Melanocyte of skin (primary cell): ENCODE results near the gene U2AF1L4. TPM values are rescaled to one million over a fixed set of nuclear protein-coding genes. Genes with fewer than 3 reads are reported as not detected.

ENCODE experiments used
- total RNA-seq, 2 donors: library from RNA; depleted of rRNA; stranded (reverse); fragments of >200 nt; gene quantifications; 2 replicates each; pipeline ENCODE4 v1.2.3, GENCODE V29; 2012

U2AF1L4 gene, protein sequence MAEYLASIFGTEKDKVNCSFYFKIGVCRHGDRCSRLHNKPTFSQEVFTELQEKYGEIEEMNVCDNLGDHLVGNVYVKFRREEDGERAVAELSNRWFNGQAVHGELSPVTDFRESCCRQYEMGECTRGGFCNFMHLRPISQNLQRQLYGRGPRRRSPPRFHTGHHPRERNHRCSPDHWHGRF
- total RNA-seq, result 1 to 10 TPM; 2.8 to 6.0 TPM

DNA sequence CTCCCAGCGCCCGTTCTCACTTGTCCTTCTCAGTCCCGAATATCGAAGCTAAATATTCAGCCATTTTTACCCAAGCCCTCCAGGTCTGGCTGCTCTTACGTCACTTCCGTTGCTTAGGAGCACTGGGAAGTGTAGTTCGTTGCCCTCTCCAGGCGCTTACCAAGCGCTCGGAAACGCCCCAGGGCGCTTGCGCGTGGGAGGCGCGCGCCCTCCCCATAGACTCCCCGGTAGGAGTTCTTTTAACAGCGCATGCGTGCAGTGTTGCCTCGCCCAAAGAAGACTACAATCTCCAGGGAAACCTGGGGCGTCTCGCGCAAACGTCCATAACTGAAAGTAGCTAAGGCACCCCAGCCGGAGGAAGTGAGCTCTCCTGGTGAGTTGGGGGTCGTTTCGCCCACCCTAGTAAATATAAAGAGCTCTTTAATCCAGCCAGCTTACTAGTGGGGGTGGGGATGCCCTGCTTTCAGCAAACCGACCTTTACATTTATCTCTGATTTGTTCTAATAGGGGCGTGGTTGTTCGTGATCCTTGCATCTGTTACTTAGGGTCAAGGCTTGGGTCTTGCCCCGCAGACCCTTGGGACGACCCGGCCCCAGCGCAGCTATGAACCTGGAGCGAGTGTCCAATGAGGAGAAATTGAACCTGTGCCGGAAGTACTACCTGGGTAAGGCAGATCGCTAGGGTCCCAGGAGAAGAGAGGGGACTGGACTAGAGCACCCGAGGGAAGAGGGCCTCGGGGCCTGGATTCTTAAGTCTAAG, at the start of gene U2AF1L4, which contains the start of gene PSENEN:
Gene U2AF1L4, minus strand, starts transcription at position 91 of the 759 bp plus-strand sequence. Its CDS starts 27 bp downstream, at position 64.
Gene PSENEN, plus strand, starts transcription at position 324 of the 759 bp plus-strand sequence. Its CDS starts 280 bp downstream, at position 604.

DNA sequence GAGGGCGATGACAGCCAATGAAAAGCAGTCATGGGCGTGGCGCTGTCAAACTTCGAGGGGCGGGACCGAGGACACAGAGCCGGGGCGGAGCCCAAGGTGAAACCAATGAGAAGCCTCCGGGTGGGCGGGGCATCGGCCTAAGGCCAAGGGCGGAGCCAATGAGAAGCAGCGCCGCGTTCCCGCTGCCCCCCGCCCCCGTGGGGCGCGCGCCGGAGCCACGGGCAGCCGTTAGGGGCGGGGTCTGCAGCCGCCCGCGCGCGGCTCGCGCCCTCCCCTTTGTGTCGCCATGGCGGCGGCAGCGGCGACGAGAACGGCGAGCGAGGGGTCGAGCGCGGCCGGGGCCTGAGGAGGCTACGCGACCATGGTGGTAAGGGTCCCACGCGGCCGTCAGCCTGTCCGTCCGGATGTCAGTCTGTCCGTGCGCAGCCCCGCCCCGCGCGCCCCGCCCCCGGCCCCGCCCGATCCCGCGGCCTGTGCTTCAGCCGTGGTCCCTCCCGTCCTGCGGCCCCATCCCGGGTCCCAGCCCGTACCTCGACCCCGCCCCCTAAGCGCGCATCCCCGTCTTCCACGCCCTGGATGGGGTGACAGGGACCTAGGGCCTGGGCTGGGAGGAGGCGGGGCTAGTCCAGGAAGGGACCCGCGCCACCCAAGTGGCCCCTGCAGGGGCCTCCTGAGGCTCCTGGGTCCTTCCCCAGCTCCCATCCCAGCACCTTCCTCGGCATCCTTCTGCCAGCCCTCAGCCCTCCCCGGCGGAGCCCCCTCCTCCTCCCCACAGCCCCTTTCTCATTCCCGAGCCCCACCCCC, 30.3 kb upstream of the U2AF1L4 start, which contains the start of gene ARHGAP33:
Gene ARHGAP33, plus strand, starts transcription at position 267 of the 804 bp plus-strand sequence. Its CDS starts 95 bp downstream, at position 362.

DNA sequence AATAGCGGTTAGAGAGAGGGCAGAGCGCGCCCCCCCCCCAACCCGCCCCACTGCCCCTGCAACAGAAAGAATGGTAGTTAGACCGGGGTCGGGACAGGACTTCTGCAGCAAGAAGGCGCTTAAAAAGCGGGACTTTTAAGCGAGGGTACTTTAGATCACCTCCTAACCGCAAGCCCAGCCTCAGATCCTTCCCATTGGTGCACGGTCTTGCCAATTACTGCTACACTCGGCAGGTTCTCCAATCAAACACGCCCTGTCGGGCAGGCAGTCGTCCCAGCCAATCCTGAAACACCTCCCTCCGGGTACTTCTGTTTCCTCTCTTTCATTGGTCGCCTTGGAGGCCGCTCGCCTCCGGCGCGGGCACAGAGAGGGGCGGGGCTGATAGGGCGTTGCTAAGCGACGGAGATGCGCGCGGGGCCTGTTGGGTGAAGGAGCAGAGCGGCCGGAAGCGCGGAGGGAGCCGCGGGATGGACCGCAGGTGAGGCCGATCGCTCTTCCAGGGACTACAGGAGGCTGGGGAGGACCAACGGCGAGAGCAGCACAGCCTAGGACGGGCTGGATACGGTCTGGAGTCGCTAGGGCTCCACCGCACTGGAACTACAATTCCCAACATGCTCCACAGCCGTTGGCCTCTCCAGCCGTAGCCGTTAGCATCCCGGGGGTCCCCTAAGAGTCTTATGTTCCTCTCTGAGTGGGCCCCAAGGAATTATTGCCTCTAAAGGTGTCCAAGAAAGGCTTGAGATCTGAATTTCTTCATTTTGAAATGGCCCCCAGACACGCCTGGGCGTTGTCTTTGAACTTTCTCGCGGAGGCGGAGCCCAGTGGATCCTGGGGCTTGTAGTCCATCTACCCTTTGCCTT, 12.8 kb upstream of the U2AF1L4 start, which contains the start of gene PROSER3:
Gene PROSER3, plus strand, starts transcription at position 428 of the 860 bp plus-strand sequence. Its CDS starts 40 bp downstream, at position 468.

DNA sequence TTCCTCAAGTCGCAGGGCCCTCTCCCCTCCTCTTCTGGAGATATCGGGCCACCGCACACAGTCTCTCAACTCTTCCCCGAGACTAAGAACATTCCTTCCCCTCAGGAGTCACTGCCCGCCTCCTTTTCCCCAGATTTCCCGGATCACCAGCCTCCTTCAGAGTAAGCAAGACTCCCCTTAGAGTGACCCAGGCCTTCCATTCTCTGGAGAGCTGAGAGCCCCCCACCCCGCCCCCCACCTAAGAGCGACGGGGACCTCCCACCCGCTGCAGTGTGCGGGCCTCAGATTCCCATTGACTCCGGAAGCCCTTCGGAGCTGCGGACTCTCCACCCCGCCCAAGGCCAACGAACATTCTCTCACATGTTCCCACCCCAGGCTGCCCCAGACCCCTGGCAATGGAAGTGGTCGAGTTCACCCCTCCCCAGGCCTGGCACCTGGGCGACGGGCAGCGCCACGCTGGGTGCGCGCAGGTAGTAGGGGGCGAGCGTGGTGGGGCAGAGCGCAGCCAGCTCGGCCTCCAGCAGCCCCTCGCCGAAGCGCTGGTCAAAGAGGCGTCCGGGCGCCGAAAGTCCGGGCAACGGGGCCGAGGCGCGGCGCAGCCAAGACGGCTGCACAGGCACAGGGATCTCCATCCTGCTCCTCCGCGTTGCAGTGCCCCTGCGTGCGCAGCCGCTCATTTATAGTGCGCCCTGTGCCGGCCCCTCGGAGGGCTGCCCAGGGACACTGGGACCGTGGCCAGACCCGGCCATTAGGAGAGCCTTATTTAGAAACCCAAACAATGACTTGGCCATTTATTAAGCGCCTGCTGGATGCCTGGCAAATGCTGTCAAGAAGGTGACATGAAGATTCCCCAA, 11.4 kb upstream of the U2AF1L4 start, which contains the start of gene HSPB6:
Gene HSPB6, minus strand, starts transcription at position 653 of the 854 bp plus-strand sequence. Its CDS starts 21 bp downstream, at position 632.

DNA sequence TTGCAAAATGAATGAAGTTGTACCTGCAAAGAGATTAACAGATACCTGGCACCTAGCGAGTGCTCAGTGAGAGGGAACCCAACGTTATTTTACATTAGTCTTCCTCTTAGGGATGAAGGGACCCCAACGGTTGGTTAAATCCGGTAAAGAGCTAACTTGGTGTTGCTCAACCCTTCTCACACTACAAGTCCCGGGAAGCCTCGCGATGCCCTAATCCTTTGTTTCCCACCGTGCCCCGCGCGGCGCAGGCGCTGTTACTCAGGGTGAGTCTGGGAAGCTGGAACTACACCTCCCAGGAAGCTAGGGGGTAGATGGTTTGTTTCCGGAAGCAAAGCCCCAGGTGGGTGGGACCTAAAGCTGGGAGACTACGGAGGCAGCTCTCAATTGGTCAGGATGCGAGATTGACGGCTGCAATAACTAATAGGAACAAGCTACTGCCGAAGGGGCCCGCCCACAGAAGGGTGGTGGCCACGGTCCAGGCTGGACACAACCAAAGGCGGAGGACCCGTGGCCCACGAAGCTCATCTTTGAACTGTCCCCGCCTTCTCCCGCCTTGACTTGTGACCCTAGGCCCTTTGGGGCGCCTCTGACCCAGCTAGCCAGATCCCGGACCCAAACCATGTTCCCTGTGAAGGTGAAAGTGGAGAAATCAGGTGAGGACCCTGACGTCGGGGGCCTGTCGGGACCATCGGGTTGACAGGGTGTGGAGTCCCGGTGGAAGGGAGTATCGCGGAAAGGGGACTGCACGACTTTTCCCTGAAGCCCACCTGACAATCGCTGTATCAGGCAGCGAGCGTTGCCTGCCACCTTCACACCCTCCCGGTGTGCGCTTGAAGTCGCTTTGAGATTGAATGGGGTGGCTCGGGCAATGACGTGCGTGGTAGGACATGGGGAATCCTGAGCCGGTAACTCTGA, 3.1 kb upstream of the U2AF1L4 start, which contains the start of gene LIN37:
Gene LIN37, plus strand, starts transcription at position 471 of the 915 bp plus-strand sequence. Its CDS starts 149 bp downstream, at position 620.

DNA sequence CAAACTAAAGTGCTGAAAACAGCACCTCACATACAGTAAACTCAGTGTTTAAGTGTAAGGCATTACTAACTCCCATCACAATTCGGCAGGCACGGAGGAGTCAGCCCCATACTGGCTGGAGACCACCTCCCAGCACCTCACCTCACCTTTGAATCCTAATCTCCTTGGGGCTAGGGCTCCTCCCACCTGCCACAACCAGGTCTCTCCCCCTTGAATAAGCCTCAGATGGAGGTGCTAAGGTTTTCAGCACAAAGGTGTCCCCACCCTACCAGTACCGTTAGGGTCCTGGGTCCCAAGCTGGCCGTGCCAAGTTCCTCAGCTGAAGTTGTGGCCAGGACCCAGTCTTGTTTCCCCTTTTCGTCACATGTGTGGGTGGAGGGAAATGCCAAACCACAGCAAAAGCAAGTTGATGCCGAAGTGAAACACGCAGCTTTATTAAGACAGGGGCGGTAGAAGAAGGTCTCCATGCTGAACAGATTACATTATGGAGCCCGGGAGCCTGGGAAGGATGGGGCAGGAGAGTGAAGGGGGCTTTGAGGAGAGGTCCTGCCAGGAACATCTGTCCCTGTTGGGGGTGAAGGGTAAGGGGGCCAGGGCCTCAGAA, 3.0 kb downstream of the U2AF1L4 start, which contains the start of gene IGFLR1:
Gene IGFLR1, minus strand, starts transcription at position 332 of the 604 bp plus-strand sequence. CDS start 1,272 bp downstream, outside the sequence.

DNA sequence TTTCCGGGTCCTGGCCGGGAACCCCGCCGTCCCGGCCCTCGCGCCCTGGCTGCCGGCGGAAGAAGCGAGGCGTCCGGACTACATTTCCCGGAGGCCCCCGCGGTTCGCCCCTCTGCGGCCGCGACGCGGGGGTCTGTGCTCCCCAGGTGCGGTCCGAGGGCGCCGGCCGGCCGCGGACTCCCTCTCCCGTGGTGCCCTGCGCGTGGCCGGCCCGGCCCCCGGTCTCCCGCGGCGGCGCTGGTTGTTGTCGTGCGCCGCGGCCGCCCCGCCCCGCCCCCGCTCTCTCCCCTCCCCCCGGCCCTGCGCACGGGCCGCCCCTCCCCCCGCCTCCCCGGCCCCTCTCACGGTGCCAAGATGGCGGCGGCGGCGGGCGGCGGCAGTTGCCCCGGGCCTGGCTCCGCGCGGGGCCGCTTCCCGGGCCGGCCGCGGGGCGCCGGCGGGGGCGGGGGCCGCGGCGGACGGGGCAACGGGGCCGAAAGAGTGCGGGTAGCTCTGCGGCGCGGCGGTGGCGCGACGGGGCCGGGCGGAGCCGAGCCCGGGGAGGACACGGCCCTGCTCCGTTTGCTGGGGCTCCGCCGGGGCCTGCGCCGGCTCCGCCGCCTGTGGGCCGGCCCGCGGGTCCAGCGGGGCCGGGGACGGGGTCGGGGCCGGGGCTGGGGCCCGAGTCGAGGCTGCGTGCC, 27.4 kb downstream of the U2AF1L4 start, which contains the start of gene KMT2B:
Gene KMT2B, plus strand, starts transcription at position 339 of the 680 bp plus-strand sequence. Its CDS starts 16 bp downstream, at position 355.

DNA sequence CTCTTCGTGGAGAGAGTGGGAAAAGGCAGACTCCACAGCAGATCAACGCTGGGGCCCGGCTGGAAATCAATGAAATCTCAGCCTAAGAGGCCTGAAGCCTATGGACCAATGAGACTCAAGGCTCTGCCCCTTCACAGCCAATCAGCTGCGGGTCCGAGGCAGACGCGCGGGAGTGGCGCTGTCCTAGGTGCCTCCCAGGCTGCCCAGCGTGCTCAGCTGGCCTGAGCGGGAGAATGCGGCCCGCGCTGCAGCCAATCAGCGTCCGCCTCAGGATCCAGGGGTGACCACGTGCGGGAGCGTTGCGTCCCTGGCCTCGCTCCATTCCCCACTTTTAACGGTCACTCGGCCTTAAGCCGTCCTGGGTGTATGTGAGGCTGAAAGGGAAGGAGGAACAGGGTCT, 41.0 kb downstream of the U2AF1L4 start, which contains the start of gene ZBTB32:
Gene ZBTB32, plus strand, starts transcription at position 341 of the 400 bp plus-strand sequence. CDS start 10,069 bp downstream, outside the sequence.

Other genes with a start within 250 kb of the U2AF1L4 start
- 1 to 10 TPM; 2.0 to 6.2 TPM for gene DMKN, start 231.8 kb downstream of the U2AF1L4 start, total RNA-seq
- gene SBSN, start 217.1 kb downstream of the U2AF1L4 start, total RNA-seq, result under 1 TPM in 1 of 2 donors, not detected in 1; under 0.01 TPM
- 10 to 100 TPM in 1 of 2 donors, 1 to 10 TPM in 1; 5.9 to 10.3 TPM for gene GAPDHS, start 212.0 kb downstream of the U2AF1L4 start, total RNA-seq
- gene TMEM147, start 199.8 kb downstream of the U2AF1L4 start, total RNA-seq, result 100 to 1,000 TPM; 118 to 126 TPM
- not detected for gene ATP4A, start 181.8 kb downstream of the U2AF1L4 start, total RNA-seq
- gene PMIS2, start 159.2 kb downstream of the U2AF1L4 start, total RNA-seq, result not detected
- 10 to 100 TPM in 1 of 2 donors, 1 to 10 TPM in 1; 6.5 to 11.3 TPM for gene HAUS5, start 132.7 kb downstream of the U2AF1L4 start, total RNA-seq
- 10 to 100 TPM; 58.5 to 63.6 TPM for gene RBM42, start 116.4 kb downstream of the U2AF1L4 start, total RNA-seq
- gene ETV2, start 103.7 kb downstream of the U2AF1L4 start, total RNA-seq, result under 1 TPM in 1 of 2 donors, not detected in 1; 0.33 TPM
- gene COX6B1, start 97.1 kb downstream of the U2AF1L4 start, total RNA-seq, result 100 to 1,000 TPM; 272 to 275 TPM
- not detected for gene UPK1A, start 78.9 kb downstream of the U2AF1L4 start, total RNA-seq
- not detected for gene ZBTB32, start 40.9 kb downstream of the U2AF1L4 start, total RNA-seq
- gene KMT2B, start 27.4 kb downstream of the U2AF1L4 start, total RNA-seq, result 1 to 10 TPM; 7.6 to 8.3 TPM
- 1 to 10 TPM in 1 of 2 donors, under 1 TPM in 1; 0.69 to 3.3 TPM for gene IGFLR1, start 3.0 kb downstream of the U2AF1L4 start, total RNA-seq
- 10 to 100 TPM; 14.8 to 19.3 TPM for gene PSENEN, start 233 bp upstream of the U2AF1L4 start, total RNA-seq
- 10 to 100 TPM; 11.0 to 13.1 TPM for gene LIN37, start 3.2 kb upstream of the U2AF1L4 start, total RNA-seq
- 1 to 10 TPM in 1 of 2 donors, under 1 TPM in 1; 0.67 to 1.7 TPM for gene HSPB6, start 11.6 kb upstream of the U2AF1L4 start, total RNA-seq
- gene PROSER3, start 12.8 kb upstream of the U2AF1L4 start, total RNA-seq, result 1 to 10 TPM; 5.5 to 9.0 TPM
- 1 to 10 TPM; 1.3 to 7.9 TPM for gene ARHGAP33, start 30.1 kb upstream of the U2AF1L4 start, total RNA-seq
- gene PRODH2, start 67.4 kb upstream of the U2AF1L4 start, total RNA-seq, result not detected
- gene NPHS1, start 107.1 kb upstream of the U2AF1L4 start, total RNA-seq, result not detected
- gene KIRREL2, start 111.5 kb upstream of the U2AF1L4 start, total RNA-seq, result under 1 TPM; 0.33 to 0.34 TPM
- 1 to 10 TPM in 1 of 2 donors, under 1 TPM in 1; under 0.01 to 2.1 TPM for gene APLP1, start 123.2 kb upstream of the U2AF1L4 start, total RNA-seq
- 10 to 100 TPM in 1 of 2 donors, 1 to 10 TPM in 1; 3.1 to 20.6 TPM for gene NFKBID, start 155.1 kb upstream of the U2AF1L4 start, total RNA-seq
- under 1 TPM in 1 of 2 donors, not detected in 1; 1.00 TPM for gene HCST, start 157.1 kb upstream of the U2AF1L4 start, total RNA-seq
- not detected for gene TYROBP, start 162.9 kb upstream of the U2AF1L4 start, total RNA-seq
- 1 to 10 TPM; 5.2 to 5.7 TPM for gene LRFN3, start 191.0 kb upstream of the U2AF1L4 start, total RNA-seq
- 10 to 100 TPM in 1 of 2 donors, 1 to 10 TPM in 1; 9.6 to 20.6 TPM for gene SDHAF1, start 249.8 kb upstream of the U2AF1L4 start, total RNA-seq